ENCODE data around the gene EPHB6. TPM values are rescaled to one million over a fixed set of nuclear protein-coding genes. Genes with fewer than 3 reads are reported as not detected.

The EPHB6 gene
- 3.3 TPM for total RNA-seq
- long read RNA-seq, partial matches to known transcripts = 7 of 14 reads
- long read RNA-seq, other reads (novel, unspliced or antisense) = 7 of 14 reads

- DNase-seq (ENCODE audit: missing footprints) = peak; percentile 90
- intact Hi-C loops (cut with DNase I) = loop anchor here (5.0 kb wide), 2 partner anchors 148 to 363 kb away; no protein-coding TSS in a partner anchor
- peak; percentile 85 for ATAC-seq
Measured at GRCh38 chr7:142854372-142855113, at the start of gene EPHB6. EPHB6 (plus strand) TSS chr7:142855076; CDS start chr7:142863228, 8,152 bp downstream.

GRCh38 chr7:142805350-142806021 lies 49.4 kb upstream of the EPHB6 start:
- intact Hi-C loops (cut with DNase I) = no loop called here
- no peak for DNase-seq (ENCODE audit: missing footprints)
- ATAC-seq = no peak

GRCh38 chr7:142806022-142806356 lies 48.9 kb upstream of the EPHB6 start:
- ATAC-seq (no peak), DNase-seq (ENCODE audit: missing footprints) (no peak)
- intact Hi-C loops (cut with DNase I) = no loop called here

- no peak for DNase-seq (ENCODE audit: missing footprints)
- no peak for ATAC-seq
- intact Hi-C loops (cut with DNase I) = no loop called here
Measured at GRCh38 chr7:142806957-142807356, 47.9 kb upstream of the EPHB6 start.

GRCh38 chr7:142807855-142808460 lies 46.9 kb upstream of the EPHB6 start:
- intact Hi-C loops (cut with DNase I) = no loop called here
- DNase-seq (ENCODE audit: missing footprints) = no peak
- no peak for ATAC-seq

- DNase-seq (ENCODE audit: missing footprints) = no peak
- ATAC-seq = no peak
- intact Hi-C loops (cut with DNase I) = no loop called here
Measured at GRCh38 chr7:142808461-142808801, 46.4 kb upstream of the EPHB6 start.

GRCh38 chr7:142808802-142809583 lies 45.9 kb upstream of the EPHB6 start:
- intact Hi-C loops (cut with DNase I) = no loop called here
- DNase-seq (ENCODE audit: missing footprints) = no peak
- ATAC-seq = peak; percentile 30

GRCh38 chr7:142809671-142810070 lies 45.2 kb upstream of the EPHB6 start:
- intact Hi-C loops (cut with DNase I) = loop anchor here (5.0 kb wide), 1 partner anchor 177 kb away; no protein-coding TSS in a partner anchor
- no peak for DNase-seq (ENCODE audit: missing footprints)
- ATAC-seq = no peak

- intact Hi-C loops (cut with DNase I) = loop anchor here (5.0 kb wide), 1 partner anchor 179 kb away; no protein-coding TSS in a partner anchor
- peak; percentile 33 for ATAC-seq
- no peak for DNase-seq (ENCODE audit: missing footprints)
Measured at GRCh38 chr7:142811154-142811737, 43.6 kb upstream of the EPHB6 start.

- intact Hi-C loops (cut with DNase I) = loop anchor here (5.0 kb wide), 1 partner anchor 180 kb away; no protein-coding TSS in a partner anchor
- ATAC-seq (no peak), DNase-seq (ENCODE audit: missing footprints) (no peak)
Measured at GRCh38 chr7:142812437-142813215, 42.2 kb upstream of the EPHB6 start.

GRCh38 chr7:142813226-142813625 lies 41.6 kb upstream of the EPHB6 start:
- DNase-seq (ENCODE audit: missing footprints) = no peak
- intact Hi-C loops (cut with DNase I) = loop anchor here (5.0 kb wide), 1 partner anchor 181 kb away; no protein-coding TSS in a partner anchor
- ATAC-seq = no peak

GRCh38 chr7:142813699-142814098 lies 41.2 kb upstream of the EPHB6 start:
- ATAC-seq (no peak), DNase-seq (ENCODE audit: missing footprints) (no peak)
- intact Hi-C loops (cut with DNase I) = loop anchor here (5.0 kb wide), 1 partner anchor 181 kb away; no protein-coding TSS in a partner anchor

- no peak for DNase-seq (ENCODE audit: missing footprints)
- intact Hi-C loops (cut with DNase I) = loop anchor here (5.0 kb wide), 1 partner anchor 182 kb away; no protein-coding TSS in a partner anchor
- ATAC-seq = no peak
Measured at GRCh38 chr7:142814451-142814850, 40.4 kb upstream of the EPHB6 start.

GRCh38 chr7:142815134-142815533 lies 39.7 kb upstream of the EPHB6 start:
- DNase-seq (ENCODE audit: missing footprints) (no peak), ATAC-seq (no peak)
- intact Hi-C loops (cut with DNase I) = no loop called here

- intact Hi-C loops (cut with DNase I) = no loop called here
- DNase-seq (ENCODE audit: missing footprints) (no peak), ATAC-seq (no peak)
Measured at GRCh38 chr7:142817506-142817905, 37.4 kb upstream of the EPHB6 start.

- ATAC-seq (no peak), DNase-seq (ENCODE audit: missing footprints) (no peak)
- intact Hi-C loops (cut with DNase I) = no loop called here
Measured at GRCh38 chr7:142819530-142819929, 35.3 kb upstream of the EPHB6 start.

GRCh38 chr7:142822714-142823113 lies 32.2 kb upstream of the EPHB6 start:
- intact Hi-C loops (cut with DNase I) = no loop called here
- ATAC-seq (no peak), DNase-seq (ENCODE audit: missing footprints) (no peak)

All from Right ventricle myocardium inferior (tissue), 1 donor.